Neutrophil (primary cell): Measurements from ENCODE around the gene INIP.

ENCODE experiments used
- H3K27ac ChIP-seq: fragments of 200-600 bp; sonication (generic); 2 replicates; pipeline ENCODE4 v1.5.1; 2016; ENCODE audit warnings: mild to moderate bottlenecking, moderate library complexity
- H3K27me3 ChIP-seq: fragments of 200-600 bp; sonication (generic); 2 replicates; pipeline ENCODE4 v1.6.0; 2016; ENCODE audit warnings: mild to moderate bottlenecking
- H3K36me3 ChIP-seq: fragments of 200-600 bp; sonication (generic); 2 replicates; pipeline ENCODE4 v1.5.1; 2017
- H3K4me1 ChIP-seq, 2 experiments: fragments of 200-600 bp in 1 of 2; sonication (generic) in 1 of 2; 1 replicate in 1 of 2; 2 replicates in 1 of 2; pipeline versions ENCODE4 v1.5.1 to v1.6.1; 2013 to 2016; ENCODE audit warnings: low read depth in 1 of 2, low read length in 1 of 2, mild to moderate bottlenecking in 1 of 2, moderate library complexity in 1 of 2; ENCODE audit not compliant: control insufficient read depth in 1 of 2, insufficient read depth in 1 of 2
- H3K4me3 ChIP-seq, 2 experiments: fragments of 200-600 bp in 1 of 2; sonication (generic) in 1 of 2; 1 replicate in 1 of 2; 2 replicates in 1 of 2; pipeline ENCODE4 v1.5.1; 2013 to 2016; ENCODE audit warnings: low read depth in 1 of 2, low read length in 1 of 2, mild to moderate bottlenecking in 1 of 2, moderate library complexity in 1 of 2
- H3K9me3 ChIP-seq: fragments of 200-600 bp; sonication (generic); 2 replicates; pipeline ENCODE4 v1.5.1; 2016
- CTCF ChIP-seq: fragments of 200-600 bp; sonication (generic); IDR thresholded peaks from 2 replicates; pipeline ENCODE4 v1.5.1; 2016; ENCODE audit warnings: antibody characterized with exemption

Gene INIP

GRCh38 chr9:112755016-112755427 is 37.1 kb upstream of the INIP start:
- H3K27ac ChIP-seq, result peak overlapping the region; percentile 74
- TF ChIP-seq CTCF, result no peak

GRCh38 chr9:112754578-112754977 is 36.7 kb upstream of the INIP start:
- Histone ChIP-seq H3K36me3 (no peaks in the 10 kb centered on the region), H3K27ac (peak overlapping the region; percentile 74), H3K4me1 (peaks cover 52 to 72% of the 10 kb centered on the region in 2 experiments), H3K4me3 (no peak overlapping the region), H3K9me3 (no peaks in the 10 kb centered on the region), H3K27me3 (no peaks in the 10 kb centered on the region)
- TF ChIP-seq CTCF, result no peak

More at GRCh38 chr9:112755016-112755427, 37.1 kb upstream of the INIP start:
- Histone ChIP-seq H3K9me3 (no peaks in the 10 kb centered on the region), H3K36me3 (no peaks in the 10 kb centered on the region), H3K4me3 (no peak overlapping the region), H3K4me1 (peaks cover 53 to 71% of the 10 kb centered on the region in 2 experiments), H3K27me3 (no peaks in the 10 kb centered on the region)

GRCh38 chr9:112753725-112754124 is 35.8 kb upstream of the INIP start:
- H3K4me3 ChIP-seq, result no peak overlapping the region
- H3K27me3 ChIP-seq, result no peaks in the 10 kb centered on the region
- TF ChIP-seq CTCF, result no peak
- H3K4me1 ChIP-seq, result peaks cover 52 to 72% of the 10 kb centered on the region in 2 experiments
- H3K9me3 ChIP-seq, result no peaks in the 10 kb centered on the region
- peak overlapping the region; percentile 24 for H3K27ac ChIP-seq
- no peaks in the 10 kb centered on the region for H3K36me3 ChIP-seq

- no peak for TF ChIP-seq CTCF
- no peaks in the 10 kb centered on the region for H3K27me3 ChIP-seq
- peak overlapping the region in 1 of 2 experiments; percentile 90 for H3K4me3 ChIP-seq
- no peaks in the 10 kb centered on the region for H3K9me3 ChIP-seq
- no peaks in the 10 kb centered on the region for H3K36me3 ChIP-seq
- peaks cover 46 to 60% of the 10 kb centered on the region in 2 experiments for H3K4me1 ChIP-seq
- H3K27ac ChIP-seq, result no peak overlapping the region
Observed at GRCh38 chr9:112752334-112753125, 34.6 kb upstream of the INIP start.

GRCh38 chr9:112751056-112751795 is 33.3 kb upstream of the INIP start:
- H3K27ac ChIP-seq, result peak overlapping the region; percentile 78
- no peaks in the 10 kb centered on the region for H3K36me3 ChIP-seq
- H3K9me3 ChIP-seq, result no peaks in the 10 kb centered on the region
- peaks cover 40 to 54% of the 10 kb centered on the region in 2 experiments for H3K4me1 ChIP-seq
- no peak for TF ChIP-seq CTCF
- H3K4me3 ChIP-seq, result peak overlapping the region; percentile 86 to 90
- no peaks in the 10 kb centered on the region for H3K27me3 ChIP-seq
